Measurements from ENCODE around the gene KIFBP. TPM values are rescaled to one million over a fixed set of nuclear protein-coding genes. Genes with fewer than 3 reads are reported as not detected.
"Not testable (repeated sequence)": the region's sequence is repeated elsewhere in the genome, so short reads cannot be mapped to it uniquely, and the experiment has no call there.

Gene KIFBP
- total RNA-seq, 3 donors from 2014 or later, result 28.2 to 37.9 (median 29.1) TPM

GRCh38 chr10:69037489-69037888, 48.9 kb downstream of the KIFBP start:
- no peaks in the 10 kb centered on the region for H3K27me3 ChIP-seq

DNA sequence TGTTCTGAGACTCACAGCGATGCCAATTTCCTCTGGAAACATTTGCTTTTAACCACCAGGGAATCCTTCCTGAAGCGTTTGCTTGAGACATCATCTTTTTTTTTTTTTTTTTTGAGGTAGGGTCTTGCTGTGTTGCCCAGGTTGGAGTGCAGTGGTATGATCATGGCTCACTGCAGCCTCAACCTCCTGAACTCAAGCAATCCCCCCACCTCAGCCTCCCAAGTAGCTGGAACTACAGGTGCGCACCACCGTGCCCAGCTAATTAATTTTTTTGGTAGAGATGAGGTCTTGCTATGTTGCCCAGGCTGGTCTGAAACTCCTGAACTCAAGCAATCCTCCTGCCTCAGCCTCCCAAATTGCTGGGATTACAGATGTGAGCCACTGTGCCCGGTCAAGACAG, 52.3 kb downstream of the KIFBP start:
- H3K4me3 ChIP-seq; DNase-seq (ENCODE audit: low spot score in 2 of 2); intact Hi-C loops (cut with DNase I; ENCODE audit: low total_unique reads); H3K27me3 ChIP-seq; H3K27ac ChIP-seq; H3K9me3 ChIP-seq; H3K4me1 ChIP-seq; H3K36me3 ChIP-seq: not testable (repeated sequence)

More at GRCh38 chr10:69037489-69037888, 48.9 kb downstream of the KIFBP start:
- Histone ChIP-seq H3K4me3 (no peak overlapping the region), H3K36me3 (no peaks in the 10 kb centered on the region), H3K4me1 (no peaks in the 10 kb centered on the region), H3K27ac (no peak overlapping the region), H3K9me3 (no peaks in the 10 kb centered on the region)
- no peak for DNase-seq (ENCODE audit: low spot score in 2 of 2)
- intact Hi-C loops (cut with DNase I; ENCODE audit: low total_unique reads), result no loop called here
- no peak for TF ChIP-seq POLR2A (IDR thresholded peaks at IDR 0.05)
- no peak for TF ChIP-seq CTCF (IDR thresholded peaks at IDR 0.05)
- no peak for TF ChIP-seq POLR2AphosphoS5 (IDR thresholded peaks at IDR 0.05)

DNA sequence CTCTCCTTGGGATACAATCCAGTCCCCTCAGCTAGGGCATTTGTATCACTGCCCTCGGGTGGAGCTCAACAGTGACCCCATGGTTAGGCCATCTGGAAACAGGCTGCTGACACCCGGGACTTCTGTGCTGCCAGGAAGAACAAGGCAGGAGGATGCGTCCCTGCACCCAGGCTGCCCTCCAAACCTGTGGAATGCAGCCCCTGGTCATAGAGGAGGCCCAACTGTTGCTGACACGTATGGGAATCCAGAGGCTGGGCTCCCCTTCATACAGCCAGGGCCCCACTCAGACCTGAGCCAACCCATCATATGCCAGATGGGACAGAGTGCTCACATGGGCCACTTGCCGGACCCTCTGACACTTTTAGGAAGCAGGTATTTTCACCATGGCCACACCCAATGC, 53.8 kb downstream of the KIFBP start:
- DNase-seq (ENCODE audit: low spot score in 2 of 2), result no peak
- H3K36me3 ChIP-seq, result no peaks in the 10 kb centered on the region
- no peaks in the 10 kb centered on the region for H3K9me3 ChIP-seq
- intact Hi-C loops (cut with DNase I; ENCODE audit: low total_unique reads), result no loop called here
- H3K4me3 ChIP-seq, result no peak overlapping the region
- TF ChIP-seq POLR2A (IDR thresholded peaks at IDR 0.05) (no peak), POLR2AphosphoS5 (IDR thresholded peaks at IDR 0.05) (no peak), CTCF (IDR thresholded peaks at IDR 0.05) (no peak)
- H3K4me1 ChIP-seq, result no peaks in the 10 kb centered on the region
- no peaks in the 10 kb centered on the region for H3K27me3 ChIP-seq
- no peak overlapping the region for H3K27ac ChIP-seq

- Histone ChIP-seq H3K27me3 (no peaks in the 10 kb centered on the region), H3K36me3 (no peaks in the 10 kb centered on the region), H3K9me3 (no peaks in the 10 kb centered on the region), H3K4me3 (no peak overlapping the region), H3K4me1 (no peaks in the 10 kb centered on the region), H3K27ac (no peak overlapping the region)
- intact Hi-C loops (cut with DNase I; ENCODE audit: low total_unique reads), result no loop called here
- TF ChIP-seq POLR2A (IDR thresholded peaks at IDR 0.05), result no peak
- TF ChIP-seq CTCF (IDR thresholded peaks at IDR 0.05), result no peak
- no peak for TF ChIP-seq POLR2AphosphoS5 (IDR thresholded peaks at IDR 0.05)
- DNase-seq (ENCODE audit: low spot score in 2 of 2), result no peak
Observed at GRCh38 chr10:69042838-69043237, 54.2 kb downstream of the KIFBP start.

GRCh38 chr10:69043931-69044531, 55.4 kb downstream of the KIFBP start:
- no peak for DNase-seq (ENCODE audit: low spot score in 2 of 2)
- Histone ChIP-seq H3K4me3 (no peak overlapping the region), H3K27me3 (no peaks in the 10 kb centered on the region), H3K9me3 (no peaks in the 10 kb centered on the region), H3K27ac (no peak overlapping the region), H3K36me3 (no peaks in the 10 kb centered on the region), H3K4me1 (no peaks in the 10 kb centered on the region)
- intact Hi-C loops (cut with DNase I; ENCODE audit: low total_unique reads), result no loop called here
- TF ChIP-seq CTCF (IDR thresholded peaks at IDR 0.05) (no peak), POLR2AphosphoS5 (IDR thresholded peaks at IDR 0.05) (no peak), POLR2A (IDR thresholded peaks at IDR 0.05) (no peak)

DNA sequence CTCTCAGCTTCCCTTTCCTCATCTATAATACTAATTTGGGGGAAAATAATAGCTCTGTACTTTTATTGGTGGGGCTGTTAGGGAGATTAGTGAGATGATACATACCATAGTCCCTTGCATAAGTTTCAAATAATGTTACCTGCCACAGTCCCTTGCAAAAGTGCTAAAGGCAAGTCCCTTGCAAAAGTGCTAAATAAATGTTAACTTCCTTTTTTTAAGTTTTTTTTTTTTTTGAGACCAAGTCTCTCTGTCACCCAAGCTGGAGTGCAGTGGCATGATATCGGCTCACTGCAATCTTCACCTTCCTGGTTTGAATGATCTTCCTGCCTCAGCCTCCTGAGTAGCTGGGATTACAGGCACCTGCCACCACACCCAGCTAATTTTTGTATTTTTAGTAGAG, 55.9 kb downstream of the KIFBP start:
- Histone ChIP-seq H3K36me3 (no peaks in the 10 kb centered on the region), H3K4me3 (no peak overlapping the region), H3K27me3 (no peaks in the 10 kb centered on the region), H3K9me3 (no peaks in the 10 kb centered on the region), H3K27ac (no peak overlapping the region), H3K4me1 (no peaks in the 10 kb centered on the region)
- no peak for TF ChIP-seq POLR2A (IDR thresholded peaks at IDR 0.05)
- TF ChIP-seq POLR2AphosphoS5 (IDR thresholded peaks at IDR 0.05), result no peak
- TF ChIP-seq CTCF (IDR thresholded peaks at IDR 0.05), result no peak
- DNase-seq (ENCODE audit: low spot score in 2 of 2), result no peak
- intact Hi-C loops (cut with DNase I; ENCODE audit: low total_unique reads), result no loop called here

Measured in breast epithelium (tissue), 4 donors.